HepG2 (cell line): ENCODE measurements around the gene MAPK1. TPM values are rescaled to one million over a fixed set of nuclear protein-coding genes. Genes with fewer than 3 reads are reported as not detected.

ENCODE experiments used
- ATAD3A ChIP-seq: sonication (generic); formaldehyde crosslinking; IDR thresholded peaks from 2 replicates; pipeline ENCODE4 v1.4.0; 2020; ENCODE audit warnings: missing genetic modification reagents
- DPF2 ChIP-seq: sonication (generic); formaldehyde crosslinking; IDR thresholded peaks from 2 replicates; pipeline ENCODE4 v1.4.0; 2020; ENCODE audit warnings: mild to moderate bottlenecking, low read depth, missing genetic modification reagents, borderline replicate concordance
- DZIP1 ChIP-seq: sonication (generic); formaldehyde crosslinking; IDR thresholded peaks from 2 replicates; pipeline ENCODE4 v1.5.0; 2020; ENCODE audit warnings: mild to moderate bottlenecking, missing genetic modification reagents
- FOXJ3 ChIP-seq: sonication (generic); formaldehyde crosslinking; IDR thresholded peaks from 2 replicates; pipeline ENCODE4 v1.4.0; 2020; ENCODE audit warnings: missing genetic modification reagents, mild to moderate bottlenecking, borderline replicate concordance
- GPBP1L1 ChIP-seq: sonication (generic); formaldehyde crosslinking; IDR thresholded peaks from 2 replicates; pipeline ENCODE4 v1.5.0; 2020; ENCODE audit warnings: mild to moderate bottlenecking, missing genetic modification reagents
- HNF4A ChIP-seq: sonication (generic); formaldehyde crosslinking; IDR thresholded peaks from 2 replicates; pipeline ENCODE4 v1.4.0; 2020; ENCODE audit warnings: missing genetic modification reagents
- HOXD1 ChIP-seq: sonication (generic); formaldehyde crosslinking; IDR thresholded peaks from 2 replicates; pipeline ENCODE4 v1.5.0; 2020; ENCODE audit warnings: missing genetic modification reagents
- MLLT10 ChIP-seq: sonication (generic); formaldehyde crosslinking; IDR thresholded peaks from 2 replicates; pipeline ENCODE4 v1.4.0; 2020; ENCODE audit warnings: missing genetic modification reagents
- NCOR1 ChIP-seq: fragments of 200-600 bp; sonication (generic); IDR thresholded peaks from 2 replicates; pipeline ENCODE4 v1.7.0; 2017; ENCODE audit warnings: antibody characterized with exemption, low read length, borderline replicate concordance
- PHF8 ChIP-seq: sonication (generic); formaldehyde crosslinking; IDR thresholded peaks from 2 replicates; pipeline ENCODE4 v1.5.0; 2020; ENCODE audit warnings: missing genetic modification reagents
- PRDM15 ChIP-seq: sonication (generic); formaldehyde crosslinking; IDR thresholded peaks from 2 replicates; pipeline ENCODE4 v1.4.0; 2020; ENCODE audit warnings: missing genetic modification reagents
- RELA ChIP-seq: sonication (generic); formaldehyde crosslinking; IDR thresholded peaks from 2 replicates; pipeline ENCODE4 v1.4.0; 2020; ENCODE audit warnings: missing genetic modification reagents
- SIN3A ChIP-seq: IDR thresholded peaks from 2 replicates; pipeline ENCODE4 v1.6.1; 2011; ENCODE audit warnings: low read depth, mild to moderate bottlenecking, control low read depth, low read length, borderline replicate concordance
- TBX2 ChIP-seq: sonication (generic); formaldehyde crosslinking; IDR thresholded peaks from 2 replicates; pipeline ENCODE4 v1.5.0; 2020; ENCODE audit warnings: missing genetic modification reagents, mild to moderate bottlenecking, borderline replicate concordance
- TOE1 ChIP-seq: sonication (generic); formaldehyde crosslinking; IDR thresholded peaks from 2 replicates; pipeline ENCODE4 v1.4.0; 2020; ENCODE audit warnings: mild to moderate bottlenecking, missing genetic modification reagents
- YEATS2 ChIP-seq: sonication (generic); formaldehyde crosslinking; IDR thresholded peaks from 2 replicates; pipeline ENCODE4 v1.4.0; 2020; ENCODE audit warnings: missing genetic modification reagents, borderline replicate concordance
- ZBTB46 ChIP-seq: sonication (generic); formaldehyde crosslinking; IDR thresholded peaks from 2 replicates; pipeline ENCODE4 v1.4.0; 2020; ENCODE audit warnings: mild to moderate bottlenecking, missing genetic modification reagents, borderline replicate concordance
- ZKSCAN5 ChIP-seq: sonication (generic); formaldehyde crosslinking; IDR thresholded peaks from 2 replicates; pipeline ENCODE4 v1.5.1; 2020; ENCODE audit warnings: mild to moderate bottlenecking, missing genetic modification reagents
- ZNF12 ChIP-seq: sonication (generic); formaldehyde crosslinking; IDR thresholded peaks from 2 replicates; pipeline ENCODE4 v1.5.0; 2020; ENCODE audit warnings: missing genetic modification reagents
- ZNF136 ChIP-seq: sonication (generic); formaldehyde crosslinking; IDR thresholded peaks from 2 replicates; pipeline ENCODE4 v1.8.1; 2022; ENCODE audit warnings: low read depth, mild to moderate bottlenecking, moderate library complexity, missing genetic modification reagents
- ZNF207 ChIP-seq: fragments of 450-650 bp; IDR thresholded peaks from 2 replicates; pipeline ENCODE4 v1.6.1; 2016; ENCODE audit warnings: antibody characterized with exemption, borderline replicate concordance
- ZNF282 ChIP-seq: fragments of 450-650 bp; IDR thresholded peaks from 2 replicates; pipeline ENCODE4 v1.6.1; 2018; ENCODE audit not compliant: partially characterized antibody
- polyA plus RNA-seq, 8 experiments: library from polyadenylated mRNA; depleted of rRNA in 3 of 8; stranded (reverse) in 7 of 8; unstranded in 1 of 8; fragments of >200 nt; fragmentation: Illumina TruSeq in 4 of 8; extraction: Trizol in 4 of 8; gene quantifications; 2 replicates each; pipeline versions ENCODE4 v1.2.1 to v1.2.3, GENCODE V29; 2011 to 2016; ENCODE audit warnings: low read depth in 4 of 8, missing spikeins in 1 of 8, mixed read lengths in 1 of 8; ENCODE audit not compliant: insufficient read depth in 1 of 8
- total RNA-seq, 5 experiments: library from RNA; depleted of rRNA; stranded (reverse); fragments of >200 nt; fragmentation: Illumina TruSeq; extraction: Trizol; gene quantifications; 2 replicates each; pipeline ENCODE4 v1.2.3, GENCODE V29; 2016; ENCODE audit warnings: low read depth in 1 of 5

The MAPK1 gene
- total and polyA plus RNA-seq, 2 of the 13 experiments (the other 11 are each of a cell fraction or from before 2014, with no cell fraction given), result 107 to 114 TPM

- TF ChIP-seq DPF2 (CRISPR knock-in tag), result peak; percentile 58; the same call in 1 of the 2 replicates
- TF ChIP-seq HOXD1 (CRISPR knock-in tag), result no peak
- peak; percentile 51; the same call in 1 of the 2 replicates for TF ChIP-seq TBX2 (CRISPR knock-in tag)
- peak; percentile 88 for TF ChIP-seq FOXJ3 (CRISPR knock-in tag)
- TF ChIP-seq MLLT10 (CRISPR knock-in tag), result no peak
- no peak for TF ChIP-seq RELA (CRISPR knock-in tag)
- TF ChIP-seq PRDM15 (CRISPR knock-in tag), result no peak
- no peak for TF ChIP-seq ZKSCAN5 (CRISPR knock-in tag)
- TF ChIP-seq HNF4A, result peak; percentile 59
- TF ChIP-seq ZBTB46 (CRISPR knock-in tag), result no peak
- TF ChIP-seq ZNF12 (CRISPR knock-in tag), result no peak; the same call in 1 of the 2 replicates
- TF ChIP-seq ZNF207, result no peak
- TF ChIP-seq SIN3A, result peak; percentile 62; the same call in 1 of the 2 replicates
- TF ChIP-seq ATAD3A (CRISPR knock-in tag), result no peak
- peak; percentile 52; the same call in 1 of the 2 replicates for TF ChIP-seq NCOR1
- TF ChIP-seq ZNF282, result no peak
- TF ChIP-seq PHF8 (CRISPR knock-in tag), result no peak
- TF ChIP-seq ZNF136, result no peak
- no peak for TF ChIP-seq YEATS2 (CRISPR knock-in tag)
- no peak for TF ChIP-seq DZIP1
- no peak for TF ChIP-seq GPBP1L1
- no peak for TF ChIP-seq TOE1 (CRISPR knock-in tag)
Observed at GRCh38 chr22:21857481-21857914, 9.9 kb downstream of the MAPK1 start (continued).
